SHP77 treated with DMSO at 0.1 percent for 48 hours (cell line): ENCODE results near the gene THSD7A.

Source experiments
- DNase-seq: peaks from one replicate; lab custom pipeline; 2025; lab: John Stamatoyannopoulos, UW

Gene THSD7A

GRCh38 chr7:11404355-11404754 is 427.6 kb downstream of the THSD7A start:
- DNase-seq: no peak

- DNase-seq: no peak
Observed at GRCh38 chr7:11403781-11404180, 428.2 kb downstream of the THSD7A start.

- DNase-seq: no peak
Observed at GRCh38 chr7:11394438-11394837, 437.6 kb downstream of the THSD7A start.

GRCh38 chr7:11379641-11380040 is 452.4 kb downstream of the THSD7A start:
- no peak for DNase-seq

- DNase-seq: no peak
Observed at GRCh38 chr7:11376529-11376928, 455.5 kb downstream of the THSD7A start.

GRCh38 chr7:11374629-11375028 is 457.4 kb downstream of the THSD7A start:
- no peak for DNase-seq

GRCh38 chr7:11373546-11374142 is 458.4 kb downstream of the THSD7A start:
- DNase-seq: peak; percentile 42

- DNase-seq: no peak
Observed at GRCh38 chr7:11369696-11370095, 462.3 kb downstream of the THSD7A start.

- no peak for DNase-seq
Observed at GRCh38 chr7:11366118-11366517, 465.9 kb downstream of the THSD7A start.

GRCh38 chr7:11358637-11359036 is 473.4 kb downstream of the THSD7A start:
- no peak for DNase-seq

- no peak for DNase-seq
Observed at GRCh38 chr7:11355399-11356005, 476.5 kb downstream of the THSD7A start.

- DNase-seq: no peak
Observed at GRCh38 chr7:11346302-11346701, 485.7 kb downstream of the THSD7A start.

GRCh38 chr7:11345621-11346020 is 486.4 kb downstream of the THSD7A start:
- DNase-seq: no peak

GRCh38 chr7:11343818-11344413 is 488.1 kb downstream of the THSD7A start:
- DNase-seq: peak; percentile 56

- no peak for DNase-seq
Observed at GRCh38 chr7:11343136-11343535, 488.9 kb downstream of the THSD7A start.

- peak; percentile 93 for DNase-seq
Observed at GRCh38 chr7:11341285-11341944, 490.6 kb downstream of the THSD7A start.

- no peak for DNase-seq
Observed at GRCh38 chr7:11336432-11336831, 495.6 kb downstream of the THSD7A start.

- no peak for DNase-seq
Observed at GRCh38 chr7:11335947-11336346, 496.1 kb downstream of the THSD7A start.

- no peak for DNase-seq
Observed at GRCh38 chr7:11332865-11333228, 499.2 kb downstream of the THSD7A start.

GRCh38 chr7:11332186-11332864 is 499.7 kb downstream of the THSD7A start:
- no peak for DNase-seq

- DNase-seq: no peak
Observed at GRCh38 chr7:11331128-11332102, 500.6 kb downstream of the THSD7A start.
